Smooth muscle cell of the brain vasculature (primary cell): ENCODE results near the gene SMIM21.

Source experiments
- DNase-seq: peaks from one replicate; pipeline ENCODE4 v3.0.0-alpha.2; 2012; ENCODE audit warnings: low read depth, low spot score

SMIM21 gene

DNA sequence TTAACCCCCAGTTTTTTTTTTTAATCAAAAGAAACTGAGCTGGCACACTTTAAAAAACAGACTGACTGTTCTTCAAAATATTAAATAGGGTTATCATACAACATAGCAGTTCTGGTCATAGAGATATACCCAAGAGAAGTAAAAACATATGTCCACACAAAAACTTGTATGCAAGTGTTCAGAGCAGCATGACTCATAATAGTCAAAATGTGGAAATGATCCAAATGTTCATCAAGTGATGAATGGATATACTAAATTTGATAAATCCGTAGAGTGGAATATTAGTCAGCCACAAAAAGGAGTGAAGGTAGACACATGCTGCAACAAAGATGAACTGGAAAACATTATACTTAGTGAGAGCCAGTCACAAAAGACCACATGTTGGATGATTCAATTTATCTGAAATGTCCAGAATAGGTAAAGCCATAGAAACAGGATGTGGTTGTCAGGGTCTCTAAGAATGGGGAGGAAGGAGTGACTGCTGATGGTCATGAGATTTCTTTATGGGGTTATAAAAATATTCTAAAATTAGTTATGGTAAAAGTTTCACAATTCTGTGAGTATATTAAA lies 5.1 kb downstream of the SMIM21 start:
- DNase-seq = no peak

DNA sequence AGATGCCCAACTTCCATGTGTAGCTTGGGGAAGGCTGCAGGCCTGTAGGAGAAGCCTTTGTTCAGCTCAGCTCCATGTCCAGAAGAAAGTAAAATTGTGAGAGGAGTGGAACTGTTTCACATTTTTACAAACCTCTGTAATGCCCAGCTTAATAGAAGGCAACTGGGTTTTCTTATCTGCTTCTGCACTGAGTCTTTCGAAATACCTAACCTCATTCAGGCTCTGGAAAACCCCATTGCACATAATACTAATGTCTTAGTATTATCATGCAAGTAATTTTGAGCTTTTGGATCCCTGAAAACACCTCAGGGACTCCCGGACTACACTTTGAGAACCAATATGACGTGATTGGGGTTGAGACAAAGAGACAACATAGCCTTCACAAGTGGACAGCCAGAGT lies 5.8 kb downstream of the SMIM21 start:
- DNase-seq = no peak

DNA sequence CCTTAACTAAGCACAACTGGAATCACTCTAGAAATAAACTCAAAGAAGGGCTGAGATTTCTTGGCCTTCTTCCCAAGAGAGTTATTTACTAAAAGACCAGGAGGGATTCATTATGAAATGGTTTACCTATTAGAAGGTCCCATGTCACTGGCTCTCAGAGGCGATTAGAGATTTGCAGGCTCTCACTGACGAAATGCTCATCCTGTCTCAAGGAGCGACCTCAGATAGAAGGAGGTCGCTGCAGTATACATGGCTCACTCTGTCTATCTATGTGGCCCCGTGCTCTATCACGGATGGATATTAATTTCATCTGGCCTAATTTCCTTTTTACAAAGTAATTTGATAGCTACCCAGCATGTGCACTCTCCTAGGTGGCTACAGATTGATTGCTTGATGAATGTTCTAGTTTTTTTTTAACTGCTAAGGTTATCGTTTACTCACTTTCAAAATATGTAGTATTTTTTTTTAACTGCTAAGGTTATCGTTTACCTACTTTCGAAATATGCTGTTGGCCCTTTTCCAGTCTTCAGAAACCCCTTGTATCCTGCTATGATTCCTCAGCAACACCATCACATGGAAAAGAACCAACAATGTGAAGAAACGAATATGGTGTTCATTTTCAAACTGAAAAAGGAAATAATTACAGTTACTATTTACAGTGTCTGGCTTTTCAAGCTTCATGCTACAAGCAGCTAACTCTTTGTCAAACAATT lies 9.1 kb downstream of the SMIM21 start:
- no peak for DNase-seq

DNA sequence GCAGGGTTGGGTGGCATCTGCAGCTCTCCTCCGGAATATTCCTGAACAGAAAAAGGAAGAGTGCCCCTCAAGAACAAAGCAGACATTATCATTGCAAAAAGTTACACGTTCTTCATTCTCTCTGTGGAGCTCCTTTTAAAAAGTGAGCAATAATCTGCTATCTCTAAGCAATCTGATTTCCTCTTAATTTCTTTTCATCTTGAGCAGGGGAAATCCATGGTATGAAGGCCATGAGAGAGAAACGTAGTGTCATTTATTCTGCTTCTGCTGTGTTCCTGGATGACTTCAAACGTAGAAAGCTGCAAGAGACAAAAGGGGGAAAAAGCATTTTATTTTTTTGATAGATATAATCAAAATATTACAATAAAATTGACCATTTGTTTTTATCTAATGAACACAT lies 16.9 kb downstream of the SMIM21 start:
- DNase-seq = no peak

DNA sequence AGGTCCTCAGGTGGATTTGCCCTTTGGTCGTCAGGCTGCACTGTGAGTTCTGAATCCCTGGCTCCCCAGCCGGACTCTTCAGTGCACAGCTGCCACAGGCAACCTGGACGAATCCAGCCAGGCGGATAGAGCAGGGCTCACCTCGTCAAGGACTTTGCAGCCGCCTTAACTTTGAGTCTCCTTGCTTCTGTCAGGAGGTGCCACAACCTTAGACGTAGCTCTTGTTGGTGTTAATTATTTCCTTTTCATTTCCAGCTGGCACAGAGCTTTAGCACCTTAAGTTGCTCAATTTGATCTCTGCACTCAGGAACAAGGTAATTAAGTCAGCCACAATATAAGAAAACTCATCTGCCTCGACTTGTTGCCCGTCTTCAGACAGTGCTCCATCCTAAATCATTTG lies 17.7 kb downstream of the SMIM21 start:
- no peak for DNase-seq

DNA sequence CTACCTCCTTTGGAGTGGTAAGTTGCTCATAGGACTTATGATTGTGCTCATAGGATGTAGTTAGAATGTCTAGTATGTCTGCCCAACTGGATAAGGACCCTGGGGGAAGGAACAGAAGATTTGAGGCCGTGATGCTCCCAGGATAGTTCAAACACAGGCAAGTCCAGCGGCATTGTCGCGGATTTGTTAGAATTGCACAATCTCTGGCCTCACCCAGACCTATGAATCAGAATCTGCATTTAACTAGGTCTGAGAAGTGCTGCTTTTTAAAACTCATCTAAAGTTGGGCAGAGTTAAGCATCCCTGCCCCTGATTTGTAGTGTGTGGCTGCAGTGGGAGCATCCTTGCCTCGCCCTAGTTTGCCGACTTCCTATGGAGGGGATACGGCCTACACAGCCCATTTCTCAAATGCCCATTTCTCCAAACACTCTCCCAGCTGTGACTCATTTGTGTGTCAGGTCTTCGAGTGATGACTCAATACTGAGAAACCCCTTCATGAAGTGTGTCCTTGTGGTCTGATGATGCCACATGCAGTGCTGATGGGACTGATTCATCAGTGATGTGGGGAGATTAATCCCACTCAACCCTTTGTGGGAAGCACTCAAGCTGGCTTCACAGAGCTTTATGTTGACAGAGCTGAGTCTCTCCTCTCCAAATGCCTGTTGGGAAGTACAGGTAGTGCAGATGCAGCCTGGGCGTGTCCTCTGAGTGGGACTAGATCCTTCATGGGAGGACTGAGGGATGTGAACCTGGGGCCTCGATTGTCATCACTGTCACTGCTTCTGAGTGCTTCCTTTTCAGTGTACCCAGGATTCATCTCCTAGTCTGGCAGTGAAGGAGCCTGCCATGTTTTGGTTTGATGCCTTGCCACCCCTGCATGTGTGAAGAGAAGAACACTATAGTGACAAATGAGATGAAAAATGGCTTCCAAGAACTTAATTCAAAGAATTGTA lies 18.7 kb downstream of the SMIM21 start:
- peak; percentile 75 for DNase-seq

DNA sequence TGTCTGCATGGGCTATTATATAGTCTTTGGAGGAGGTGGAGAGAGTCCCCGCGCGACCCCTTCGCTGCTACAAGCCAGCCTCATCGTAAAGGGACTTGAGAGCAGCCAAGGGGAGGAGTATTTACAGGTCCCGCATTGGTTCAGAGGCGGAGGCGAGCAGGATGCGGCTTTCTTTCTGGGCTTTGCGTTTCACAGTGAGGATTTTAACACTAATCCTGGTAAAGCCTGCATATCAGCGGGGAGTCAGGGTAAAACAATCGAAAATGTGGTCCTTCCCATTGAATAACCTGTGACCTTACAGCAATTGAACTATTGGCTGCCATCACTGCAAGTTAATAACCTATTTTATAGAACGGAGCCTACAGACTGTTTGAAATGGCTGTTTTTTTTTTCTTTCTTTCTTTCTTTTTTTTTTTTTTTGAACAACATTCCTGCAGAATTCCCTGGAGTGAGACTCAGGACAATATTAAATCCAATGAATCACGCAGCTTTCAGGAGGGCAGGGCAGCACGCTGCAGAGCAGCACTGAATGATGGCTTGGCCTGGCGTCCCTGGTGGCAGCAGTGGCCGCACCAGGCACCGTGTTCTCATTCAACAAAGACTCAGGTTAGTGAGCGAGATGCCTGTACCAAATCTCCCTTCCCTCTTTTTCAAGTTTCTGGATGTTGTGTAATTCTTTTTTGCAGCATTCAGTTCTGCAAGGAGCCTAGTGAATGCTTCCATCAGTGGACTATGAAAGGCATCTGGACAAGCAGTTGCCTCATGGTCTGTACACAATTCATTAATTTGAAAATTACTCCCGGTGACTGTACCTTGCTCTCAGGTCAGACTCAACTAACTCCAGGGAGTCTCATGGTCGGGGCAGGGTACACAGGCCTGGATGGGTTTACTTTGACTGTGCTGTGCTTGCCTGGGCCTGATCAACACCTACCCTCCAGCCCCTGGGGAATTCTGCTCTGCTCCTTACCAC lies 19.8 kb downstream of the SMIM21 start:
- no peak for DNase-seq

DNA sequence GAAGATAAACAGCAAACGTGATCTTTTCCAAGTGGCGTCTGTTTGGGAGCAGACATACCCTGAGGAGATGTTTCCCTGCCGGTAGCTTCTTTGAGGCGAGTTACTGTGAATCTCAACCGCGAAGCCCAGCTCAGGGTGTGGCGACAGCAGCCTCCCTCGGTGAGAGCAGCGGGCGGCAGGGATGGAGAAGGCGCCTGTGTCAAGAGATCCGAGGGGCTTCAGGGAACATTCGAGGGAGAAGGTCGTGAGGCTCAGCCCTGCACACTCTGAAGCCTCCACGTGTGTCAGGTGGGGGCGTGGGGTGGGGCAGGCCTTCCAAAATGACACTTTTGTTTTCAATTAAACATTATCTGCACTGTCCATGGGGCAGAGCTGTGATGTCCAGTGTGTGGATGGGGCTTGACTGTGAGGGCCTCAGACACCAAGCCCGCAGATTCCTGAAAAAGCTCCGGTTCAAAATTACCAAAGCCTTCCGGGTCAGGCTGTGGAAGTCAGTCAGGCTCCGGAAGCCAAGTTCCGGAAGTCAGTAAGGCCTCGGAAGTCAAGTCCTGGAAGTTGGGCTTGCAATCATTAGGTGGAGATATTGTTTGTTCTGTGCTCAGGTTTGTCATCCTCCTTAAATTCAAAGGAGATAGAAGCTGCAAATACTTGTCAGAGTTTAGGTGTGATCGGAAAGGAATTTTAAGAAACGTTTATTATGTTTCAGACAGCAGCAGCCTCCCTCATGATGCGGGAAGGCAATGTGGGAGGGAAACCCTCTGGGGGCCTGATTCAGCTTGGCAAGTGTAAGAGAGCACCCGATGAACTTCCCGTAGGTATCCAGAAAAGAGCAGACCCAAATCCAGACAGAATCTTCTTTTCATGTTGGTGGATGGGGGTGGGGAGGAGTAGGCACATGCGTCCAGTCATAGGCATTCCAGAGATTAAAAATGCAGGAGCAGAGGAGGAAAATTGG lies 20.7 kb downstream of the SMIM21 start:
- DNase-seq = no peak

DNA sequence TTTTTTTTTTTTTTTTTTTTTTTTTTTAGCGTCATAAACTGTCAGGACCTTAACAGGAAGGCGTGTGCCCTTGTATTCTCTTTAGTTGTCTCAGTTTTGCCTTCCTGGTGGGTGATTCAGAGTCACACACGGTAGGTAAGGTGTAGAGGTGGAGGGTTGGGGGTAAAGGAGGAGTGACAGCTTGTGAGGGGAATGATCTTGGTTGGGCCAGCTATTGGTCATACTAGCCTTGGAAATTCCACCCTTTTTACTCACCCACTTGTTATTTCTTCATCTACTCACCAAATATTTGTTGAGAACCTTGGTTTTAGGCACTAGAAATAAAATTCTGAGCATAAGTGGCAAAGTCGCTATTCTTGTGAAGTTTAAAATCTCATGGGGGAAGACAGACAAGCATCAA lies 22.2 kb downstream of the SMIM21 start:
- DNase-seq = no peak

DNA sequence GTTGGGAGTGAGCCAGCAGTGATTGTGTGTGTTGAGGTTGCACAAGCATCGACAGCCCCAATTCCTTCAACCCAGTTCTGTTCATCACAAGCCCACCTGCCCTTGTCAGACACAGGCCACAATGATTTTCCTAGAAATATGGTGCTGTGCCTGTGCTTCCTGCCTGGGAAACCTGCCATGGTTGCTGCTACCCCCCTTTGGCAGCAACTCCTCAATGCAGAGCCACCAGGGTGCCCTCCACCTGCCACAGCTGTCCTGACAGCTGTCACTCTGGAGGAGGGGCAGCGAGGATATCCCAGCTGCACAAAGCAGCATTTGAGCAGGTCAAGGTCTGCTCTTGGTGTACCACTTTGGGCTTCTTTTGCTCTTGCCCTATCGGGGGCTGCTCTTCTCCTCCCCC lies 27.1 kb downstream of the SMIM21 start:
- DNase-seq = no peak

DNA sequence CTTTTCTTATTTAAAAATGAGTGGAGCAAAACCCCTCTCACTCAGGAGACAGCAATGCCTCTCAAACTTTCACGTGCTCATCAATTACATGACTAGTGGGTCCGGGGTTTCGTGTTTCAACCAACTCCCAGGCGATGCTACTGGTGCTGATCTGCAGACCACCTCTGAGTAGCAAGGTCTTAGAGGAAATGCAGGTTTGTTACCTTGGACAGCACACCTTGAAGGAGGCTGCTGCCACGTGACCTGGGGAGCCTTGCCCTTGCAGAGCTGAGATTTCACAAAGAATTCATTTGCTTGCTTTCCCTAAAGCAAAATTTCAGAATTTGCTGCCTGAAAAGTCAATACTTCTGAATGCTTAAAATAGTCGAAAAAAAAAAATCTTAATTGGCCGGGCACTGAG lies 32.4 kb downstream of the SMIM21 start:
- no peak for DNase-seq

DNA sequence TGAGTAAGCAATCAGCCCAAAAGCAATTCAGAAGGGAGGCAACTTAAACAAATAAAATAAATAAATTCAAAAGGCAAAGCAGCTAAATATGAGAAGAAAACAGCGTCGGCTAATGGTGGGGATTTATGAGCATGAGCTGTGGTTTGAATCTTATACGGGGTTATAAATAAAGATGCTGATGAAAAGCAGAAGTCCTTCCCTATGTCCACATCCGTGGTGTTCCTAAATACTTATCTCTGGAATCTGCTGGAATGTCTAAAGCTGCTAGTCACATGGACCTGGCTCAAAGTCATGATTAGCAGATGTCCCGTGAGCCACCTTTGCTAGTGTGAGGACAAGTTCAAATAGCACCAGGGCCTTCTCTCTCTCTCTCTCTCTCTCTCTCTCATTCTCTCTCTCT lies 33.8 kb downstream of the SMIM21 start:
- DNase-seq = no peak

DNA sequence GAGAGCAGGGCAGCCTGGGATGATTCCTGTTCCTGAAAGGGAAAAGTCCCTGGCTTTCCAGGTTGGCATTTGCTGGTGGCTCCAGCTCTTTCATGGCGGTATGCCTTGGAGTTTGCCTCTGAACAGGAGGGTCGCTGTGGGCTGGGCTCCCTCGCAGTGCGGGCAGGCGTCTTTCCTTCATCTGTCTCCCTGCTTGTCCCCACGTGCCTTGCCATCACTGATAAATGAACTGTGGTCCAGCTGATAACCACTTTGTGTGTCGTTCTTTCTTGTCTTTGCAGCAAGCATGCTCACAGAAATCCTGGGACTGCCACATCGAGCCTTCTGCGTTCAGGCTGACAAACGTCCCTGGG lies 35.3 kb downstream of the SMIM21 start:
- no peak for DNase-seq

DNA sequence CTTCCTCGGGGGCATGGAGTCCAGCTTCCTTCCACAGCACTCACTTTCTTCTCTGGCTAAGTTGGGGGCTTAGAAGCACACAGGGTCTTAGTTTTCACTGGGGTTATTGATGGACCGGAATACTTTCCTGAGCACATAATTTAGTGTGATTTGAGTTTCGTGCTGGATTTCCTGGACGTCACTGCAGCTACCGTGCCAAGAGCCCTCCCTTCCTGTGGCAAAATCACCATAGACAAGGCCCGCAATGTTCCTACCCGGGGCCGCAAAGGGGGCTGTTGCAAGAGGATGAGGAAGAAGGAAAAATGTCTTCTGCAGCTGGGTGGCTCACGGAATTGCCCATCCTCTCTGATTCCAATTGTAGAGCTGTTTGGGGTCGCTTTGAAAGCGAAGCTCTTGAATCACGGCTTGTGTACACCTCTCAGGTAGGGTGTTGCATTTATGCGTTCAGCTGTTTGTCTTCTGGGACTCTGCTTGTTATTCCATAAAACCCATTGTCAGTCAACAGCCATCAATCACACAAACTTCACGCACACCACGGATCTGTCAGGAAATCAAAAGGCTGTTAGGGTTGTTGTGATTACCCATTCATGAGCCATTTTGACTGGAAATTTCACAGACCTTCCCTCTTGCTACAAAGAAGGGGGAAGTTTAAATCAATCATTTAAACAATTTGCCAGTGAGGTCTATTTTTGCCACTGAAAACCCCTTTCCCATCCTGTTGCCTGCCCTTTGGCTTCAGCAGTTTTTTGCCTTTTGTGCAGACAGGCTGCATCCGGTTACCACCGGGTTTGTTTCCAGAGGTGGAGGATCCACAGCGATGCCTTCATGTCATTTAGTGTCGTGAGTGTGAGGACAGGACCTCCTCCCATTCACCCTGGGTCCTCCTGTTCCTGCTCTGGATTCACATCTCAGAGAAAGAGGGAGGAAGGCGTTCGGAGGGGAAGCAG lies 36.0 kb downstream of the SMIM21 start:
- no peak for DNase-seq

DNA sequence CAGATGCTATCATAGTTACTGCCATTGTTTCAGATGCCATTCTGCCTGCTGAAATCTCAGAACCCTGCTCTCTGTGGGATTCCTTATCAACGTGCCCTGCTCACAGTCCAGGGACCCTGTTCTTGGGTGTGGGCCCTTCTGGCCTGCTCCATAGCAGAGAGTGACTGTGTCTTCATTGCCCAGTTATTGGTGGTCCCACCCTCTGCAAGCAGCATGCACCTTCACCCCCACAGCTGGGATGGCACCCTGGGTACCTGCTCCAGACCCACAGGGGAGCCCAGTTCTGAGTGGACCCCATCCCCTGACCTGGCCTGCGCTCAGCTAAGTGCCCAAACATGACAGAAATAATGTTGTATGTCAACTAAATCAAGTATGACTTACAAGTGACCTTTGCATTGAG lies 36.6 kb downstream of the SMIM21 start:
- DNase-seq = no peak

DNA sequence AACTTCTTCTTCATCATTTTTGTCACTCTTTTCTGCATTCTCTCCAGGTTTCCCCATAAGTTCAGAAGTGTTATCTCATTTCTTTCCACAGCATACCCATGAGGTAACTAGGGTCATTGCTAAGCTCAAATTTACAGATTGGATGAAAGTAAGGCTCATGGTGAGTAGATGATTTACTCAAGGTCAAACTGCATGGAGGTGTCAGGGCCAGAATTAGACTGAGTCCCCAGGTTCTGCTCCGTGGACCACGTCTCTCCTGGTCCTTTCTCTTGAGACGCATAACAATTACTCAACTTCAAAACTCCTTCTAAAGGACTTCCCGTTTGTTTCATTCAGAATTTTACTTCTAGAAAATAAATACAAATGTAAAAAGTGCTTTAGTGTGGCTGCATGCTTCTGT lies 43.4 kb downstream of the SMIM21 start:
- no peak for DNase-seq

DNA sequence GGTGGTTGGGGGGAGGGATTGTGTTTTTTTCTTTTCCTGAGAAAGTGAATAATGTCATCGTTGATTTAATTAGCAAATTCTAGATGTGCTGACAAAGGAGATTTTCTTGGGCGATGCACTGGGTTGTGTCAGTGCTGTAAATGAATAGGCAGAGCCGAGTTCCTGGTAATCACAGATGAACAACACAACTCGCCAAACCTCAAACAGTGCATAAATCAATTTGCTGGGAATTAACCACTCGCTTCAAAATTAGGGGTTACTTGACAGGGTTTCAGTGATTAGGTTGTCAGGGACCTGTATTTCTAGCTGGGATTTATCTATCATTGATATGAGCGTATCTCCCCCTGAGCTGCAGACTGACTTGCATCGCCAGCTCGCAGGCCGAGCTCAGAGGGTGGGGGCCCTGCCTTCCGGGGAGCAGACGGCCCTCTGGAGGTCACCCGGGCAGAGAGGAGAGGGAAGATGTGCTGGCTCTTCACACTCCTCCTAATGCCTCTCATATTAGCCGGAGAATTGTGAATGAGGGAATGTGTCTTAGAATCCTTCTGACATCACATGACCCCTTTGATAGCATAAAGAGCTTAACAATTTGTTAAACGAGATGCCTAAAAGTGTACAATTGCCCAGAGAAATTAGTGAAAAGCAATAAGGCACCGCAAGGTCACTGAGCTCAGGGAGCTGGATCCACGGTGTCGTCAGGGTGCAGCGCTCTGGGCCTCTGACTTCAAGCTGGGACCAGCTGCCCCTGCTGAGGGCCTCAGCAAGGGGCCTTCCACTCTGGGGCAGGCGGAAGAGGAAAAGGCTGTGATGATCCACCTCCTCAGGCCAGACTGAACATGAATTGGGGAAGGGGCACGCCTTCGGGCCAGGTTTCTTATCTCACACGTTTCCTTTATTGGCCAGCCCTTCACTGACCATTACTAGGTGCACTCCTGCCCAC lies 48.9 kb downstream of the SMIM21 start:
- DNase-seq = no peak

DNA sequence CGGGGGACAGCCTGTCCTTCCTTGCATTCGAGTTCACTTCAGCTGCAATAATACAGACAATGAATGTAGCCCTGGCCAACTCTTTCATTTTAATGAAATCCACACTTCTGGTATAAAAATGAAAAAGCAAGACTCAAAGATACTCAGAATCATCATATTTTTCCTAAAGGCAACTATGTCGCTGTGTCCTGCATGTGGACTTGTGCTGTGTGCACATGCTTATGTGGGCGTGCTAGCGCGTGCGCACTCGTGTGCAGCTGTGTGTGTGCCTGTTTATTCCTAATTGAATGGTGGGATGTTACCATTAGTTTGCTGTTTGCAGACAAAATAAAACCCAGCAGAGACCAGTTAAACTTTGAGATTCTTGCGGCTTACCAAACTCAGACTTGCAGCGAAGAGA lies 49.6 kb downstream of the SMIM21 start:
- DNase-seq = no peak
